PC-9 (cell line): ENCODE data around the gene MORN4.

ENCODE experiments used
- CTCF ChIP-seq: fragments of 200-600 bp; sonication (generic); conservative IDR thresholded peaks from 2 replicates; pipeline ENCODE4 v1.6.1; 2017; ENCODE audit warnings: mixed run types, antibody characterized with exemption, mild to moderate bottlenecking, moderate library complexity
- EZH2 ChIP-seq: fragments of 200-600 bp; sonication (generic); IDR thresholded peaks from 2 replicates; pipeline ENCODE4 v1.8.0; 2017; ENCODE audit warnings: antibody characterized with exemption, low read depth

GRCh38 chr10:97590748-97591495, 42.4 kb downstream of the MORN4 start:
- TF ChIP-seq EZH2 (no peak), CTCF (no peak)
